SIG-M5 treated with dmso at 0.1 percent for 504 hours (cell line): ENCODE measurements around the gene USP17L5.
"Not testable (repeated sequence)": the region's sequence is repeated elsewhere in the genome, so short reads cannot be mapped to it uniquely, and the experiment has no call there.

ENCODE experiments used
- DNase-seq: peaks from one replicate; lab custom pipeline; 2025; ENCODE audit not compliant: unreplicated experiment; lab: John Stamatoyannopoulos, UW

The USP17L5 gene

GRCh38 chr4:9339103-9339502 is at the start of gene USP17L5:
TSS of gene USP17L5 (plus strand) at chr4:9339403. CDS start at chr4:9339403, 0 bp downstream.
- not testable (repeated sequence) for DNase-seq

- DNase-seq = not testable (repeated sequence)
Observed at GRCh38 chr4:9324191-9324590, 15.0 kb upstream of the USP17L5 start.

GRCh38 chr4:9324865-9325264 is 14.3 kb upstream of the USP17L5 start, which contains the start of gene USP17L24:
TSS of gene USP17L24 (plus strand) at chr4:9325165. CDS start at chr4:9325165, 0 bp downstream.
- DNase-seq = not testable (repeated sequence)

DNA sequence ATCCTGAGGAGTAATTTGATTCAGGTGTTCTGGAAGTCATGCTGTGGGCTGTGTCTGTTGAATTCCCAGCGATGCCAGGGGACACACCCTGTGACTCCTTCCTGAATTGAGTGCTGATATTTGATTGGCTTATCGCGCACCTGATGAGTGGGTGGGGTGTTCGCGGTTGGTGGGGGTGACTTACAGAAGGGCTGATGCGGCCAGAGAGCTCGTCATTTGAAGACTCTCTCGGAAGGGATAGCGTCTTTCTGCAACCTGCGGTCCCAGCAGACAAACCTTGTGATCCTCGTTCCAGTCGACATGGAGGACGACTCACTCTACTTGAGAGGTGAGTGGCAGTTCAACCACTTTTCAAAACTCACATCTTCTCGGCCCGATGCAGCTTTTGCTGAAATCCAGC is 9.6 kb upstream of the USP17L5 start, which contains the start of gene USP17L25:
USP17L25 (plus strand) TSS at position 301 of the 400 bp plus-strand sequence; CDS start at position 301, 0 bp downstream.
- not testable (repeated sequence) for DNase-seq

DNA sequence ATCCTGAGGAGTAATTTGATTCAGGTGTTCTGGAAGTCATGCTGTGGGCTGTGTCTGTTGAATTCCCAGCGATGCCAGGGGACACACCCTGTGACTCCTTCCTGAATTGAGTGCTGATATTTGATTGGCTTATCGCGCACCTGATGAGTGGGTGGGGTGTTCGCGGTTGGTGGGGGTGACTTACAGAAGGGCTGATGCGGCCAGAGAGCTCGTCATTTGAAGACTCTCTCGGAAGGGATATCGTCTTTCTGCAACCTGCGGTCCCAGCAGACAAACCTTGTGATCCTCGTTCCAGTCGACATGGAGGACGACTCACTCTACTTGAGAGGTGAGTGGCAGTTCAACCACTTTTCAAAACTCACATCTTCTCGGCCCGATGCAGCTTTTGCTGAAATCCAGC is 4.8 kb upstream of the USP17L5 start, which contains the start of gene USP17L26:
USP17L26 (plus strand) TSS at position 301 of the 400 bp plus-strand sequence; CDS start at position 301, 0 bp downstream.
- not testable (repeated sequence) for DNase-seq

- not testable (repeated sequence) for DNase-seq
Observed at GRCh38 chr4:9343848-9344247, 4.6 kb downstream of the USP17L5 start, which contains the start of gene USP17L27. TSS of gene USP17L27 (plus strand) at chr4:9344148. CDS start at chr4:9344148, 0 bp downstream.

DNA sequence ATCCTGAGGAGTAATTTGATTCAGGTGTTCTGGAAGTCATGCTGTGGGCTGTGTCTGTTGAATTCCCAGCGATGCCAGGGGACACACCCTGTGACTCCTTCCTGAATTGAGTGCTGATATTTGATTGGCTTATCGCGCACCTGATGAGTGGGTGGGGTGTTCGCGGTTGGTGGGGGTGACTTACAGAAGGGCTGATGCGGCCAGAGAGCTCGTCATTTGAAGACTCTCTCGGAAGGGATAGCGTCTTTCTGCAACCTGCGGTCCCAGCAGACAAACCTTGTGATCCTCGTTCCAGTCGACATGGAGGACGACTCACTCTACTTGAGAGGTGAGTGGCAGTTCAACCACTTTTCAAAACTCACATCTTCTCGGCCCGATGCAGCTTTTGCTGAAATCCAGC is 9.4 kb downstream of the USP17L5 start, which contains the start of gene USP17L28:
USP17L28 (plus strand) TSS at position 301 of the 400 bp plus-strand sequence; CDS start at position 301, 0 bp downstream.
- DNase-seq = not testable (repeated sequence)

- DNase-seq = not testable (repeated sequence)
Observed at GRCh38 chr4:9350866-9351265, 11.7 kb downstream of the USP17L5 start.

DNA sequence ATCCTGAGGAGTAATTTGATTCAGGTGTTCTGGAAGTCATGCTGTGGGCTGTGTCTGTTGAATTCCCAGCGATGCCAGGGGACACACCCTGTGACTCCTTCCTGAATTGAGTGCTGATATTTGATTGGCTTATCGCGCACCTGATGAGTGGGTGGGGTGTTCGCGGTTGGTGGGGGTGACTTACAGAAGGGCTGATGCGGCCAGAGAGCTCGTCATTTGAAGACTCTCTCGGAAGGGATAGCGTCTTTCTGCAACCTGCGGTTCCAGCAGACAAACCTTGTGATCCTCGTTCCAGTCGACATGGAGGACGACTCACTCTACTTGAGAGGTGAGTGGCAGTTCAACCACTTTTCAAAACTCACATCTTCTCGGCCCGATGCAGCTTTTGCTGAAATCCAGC is 14.1 kb downstream of the USP17L5 start, which contains the start of gene USP17L29:
USP17L29 (plus strand) TSS at position 301 of the 400 bp plus-strand sequence; CDS start at position 301, 0 bp downstream.
- not testable (repeated sequence) for DNase-seq

DNA sequence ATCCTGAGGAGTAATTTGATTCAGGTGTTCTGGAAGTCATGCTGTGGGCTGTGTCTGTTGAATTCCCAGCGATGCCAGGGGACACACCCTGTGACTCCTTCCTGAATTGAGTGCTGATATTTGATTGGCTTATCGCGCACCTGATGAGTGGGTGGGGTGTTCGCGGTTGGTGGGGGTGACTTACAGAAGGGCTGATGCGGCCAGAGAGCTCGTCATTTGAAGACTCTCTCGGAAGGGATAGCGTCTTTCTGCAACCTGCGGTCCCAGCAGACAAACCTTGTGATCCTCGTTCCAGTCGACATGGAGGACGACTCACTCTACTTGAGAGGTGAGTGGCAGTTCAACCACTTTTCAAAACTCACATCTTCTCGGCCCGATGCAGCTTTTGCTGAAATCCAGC is 23.6 kb downstream of the USP17L5 start, which contains the start of gene USP17L30:
USP17L30 (plus strand) TSS at position 301 of the 400 bp plus-strand sequence; CDS start at position 301, 0 bp downstream.
- DNase-seq = not testable (repeated sequence)

DNA sequence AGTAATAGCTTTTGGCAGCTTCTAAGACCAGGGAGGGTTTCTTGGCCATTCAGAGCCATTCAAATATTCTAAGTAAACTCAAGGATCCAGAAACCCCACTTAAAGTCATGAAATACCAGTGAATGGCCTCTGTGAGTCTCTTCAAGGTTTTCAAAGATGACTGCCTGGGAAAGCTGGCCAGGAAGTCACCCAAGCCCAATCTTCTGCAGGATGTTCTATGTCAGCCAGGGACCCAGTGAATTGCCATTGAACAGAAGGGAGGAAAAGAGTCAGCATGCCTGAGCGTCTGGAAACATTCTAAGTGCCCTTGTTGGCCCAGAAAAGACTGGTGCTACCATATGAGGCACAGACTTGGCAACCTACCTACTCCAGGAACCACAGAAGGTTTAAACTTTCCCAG is 40.7 kb downstream of the USP17L5 start:
- not testable (repeated sequence) for DNase-seq

DNA sequence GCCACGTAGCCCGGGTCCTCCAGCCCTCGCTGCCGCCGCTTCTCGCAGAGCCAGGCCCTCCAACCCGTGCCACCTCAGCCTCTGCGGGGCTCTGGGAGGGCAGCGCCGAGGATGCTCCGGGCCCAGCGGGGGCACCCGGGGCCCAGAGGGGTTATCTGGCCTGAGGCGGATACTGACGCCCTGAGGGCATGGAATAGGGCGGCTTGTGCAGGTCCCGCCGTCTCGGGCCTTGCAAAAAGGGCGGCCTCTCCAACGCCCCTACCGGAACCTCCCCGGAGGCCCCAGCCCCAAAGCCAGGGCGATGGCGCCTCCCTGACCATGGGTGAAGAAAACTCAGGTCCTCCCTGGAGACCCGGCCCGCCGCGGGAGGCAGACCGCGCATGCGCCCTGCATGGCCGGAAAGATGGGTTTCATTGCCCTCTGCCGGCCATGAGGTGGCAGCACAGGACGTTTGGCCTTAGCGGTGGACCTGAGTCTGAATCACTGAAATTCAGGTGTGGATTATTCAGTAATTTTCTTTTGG is 41.9 kb downstream of the USP17L5 start:
- not testable (repeated sequence) for DNase-seq

- DNase-seq = no peak
Observed at GRCh38 chr4:9384126-9384525, 44.9 kb downstream of the USP17L5 start.

DNA sequence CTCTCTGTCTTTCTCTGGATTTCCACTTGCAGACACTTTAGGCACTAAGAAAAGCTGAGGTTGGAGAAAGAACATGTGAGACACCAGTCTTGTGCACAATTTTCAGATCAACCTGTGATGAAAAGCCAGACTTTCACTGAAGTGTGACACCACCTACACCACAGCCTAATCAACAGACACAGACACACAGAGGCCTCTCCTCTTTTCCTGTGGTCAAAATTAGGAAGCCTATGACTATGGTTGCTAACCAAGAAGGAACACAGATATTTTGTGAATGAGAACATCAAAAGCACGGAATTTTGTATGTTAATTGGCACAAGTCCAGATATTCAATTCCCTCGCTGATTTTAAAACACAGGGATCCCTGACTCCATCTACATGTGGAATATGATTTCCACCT is 49.8 kb downstream of the USP17L5 start:
- DNase-seq = not testable (repeated sequence)
